ENCODE results near the gene NOL4L.

NOL4L gene

GRCh38 chr20:32556312-32557184 lies 28.6 kb downstream of the NOL4L start:
- no peak for ATAC-seq

GRCh38 chr20:32555584-32555983 lies 29.5 kb downstream of the NOL4L start:
- ATAC-seq = no peak
- TF ChIP-seq GLIS3 (CRISPR knock-in tag; IDR thresholded peaks at IDR 0.05) = no peak
- TF ChIP-seq PATZ1 (CRISPR knock-in tag; IDR thresholded peaks at IDR 0.05; ENCODE audit: borderline replicate concordance) = no peak
- TF ChIP-seq ARNTL (CRISPR knock-in tag; IDR thresholded peaks at IDR 0.05; ENCODE audit: borderline replicate concordance, low read depth) = no peak

More at GRCh38 chr20:32556312-32557184, 28.6 kb downstream of the NOL4L start:
- TF ChIP-seq ZFP3 (CRISPR knock-in tag; IDR thresholded peaks at IDR 0.05) = no peak
- no peak for TF ChIP-seq ISL1 (CRISPR knock-in tag; IDR thresholded peaks at IDR 0.05)
- no peak for TF ChIP-seq ZC3H10 (CRISPR knock-in tag; IDR thresholded peaks at IDR 0.05)
- no peak for TF ChIP-seq ESRRG (CRISPR knock-in tag; IDR thresholded peaks at IDR 0.05)
- no peak for TF ChIP-seq PPARA (CRISPR knock-in tag; IDR thresholded peaks at IDR 0.05; ENCODE audit: borderline replicate concordance)
- no peak for TF ChIP-seq ZNF565 (CRISPR knock-in tag; conservative IDR thresholded peaks at IDR 0.05; ENCODE audit: low read depth)
- TF ChIP-seq TOX (CRISPR knock-in tag; IDR thresholded peaks at IDR 0.05; ENCODE audit: borderline replicate concordance) = no peak
- no peak for TF ChIP-seq ZNF8 (CRISPR knock-in tag; IDR thresholded peaks at IDR 0.05)
- no peak for TF ChIP-seq GLIS3 (CRISPR knock-in tag; IDR thresholded peaks at IDR 0.05)

GRCh38 chr20:32554965-32555289 lies 30.2 kb downstream of the NOL4L start:
- no peak for ATAC-seq
- no peak for TF ChIP-seq TSHZ2 (CRISPR knock-in tag; IDR thresholded peaks at IDR 0.05)
- TF ChIP-seq TOX (CRISPR knock-in tag; IDR thresholded peaks at IDR 0.05; ENCODE audit: borderline replicate concordance) = no peak
- no peak for TF ChIP-seq CSRNP3 (CRISPR knock-in tag; IDR thresholded peaks at IDR 0.05)
- TF ChIP-seq RARB (CRISPR knock-in tag; IDR thresholded peaks at IDR 0.05) = no peak
- no peak for TF ChIP-seq SNAI2 (CRISPR knock-in tag; IDR thresholded peaks at IDR 0.05)
- no peak for TF ChIP-seq TCF4 (CRISPR knock-in tag; IDR thresholded peaks at IDR 0.05; ENCODE audit: borderline replicate concordance)
- no peak for TF ChIP-seq ZNF565 (CRISPR knock-in tag; conservative IDR thresholded peaks at IDR 0.05; ENCODE audit: low read depth)
- TF ChIP-seq ZFP30 (CRISPR knock-in tag; IDR thresholded peaks at IDR 0.05) = no peak
- no peak for TF ChIP-seq ZFP3 (CRISPR knock-in tag; IDR thresholded peaks at IDR 0.05)
- TF ChIP-seq CREB5 (CRISPR knock-in tag; IDR thresholded peaks at IDR 0.05; ENCODE audit: low read depth) = no peak
- no peak for TF ChIP-seq GLIS3 (CRISPR knock-in tag; IDR thresholded peaks at IDR 0.05)
- TF ChIP-seq POU6F1 (CRISPR knock-in tag; IDR thresholded peaks at IDR 0.05; ENCODE audit: borderline replicate concordance, low read depth) = no peak
- TF ChIP-seq ARNTL (CRISPR knock-in tag; IDR thresholded peaks at IDR 0.05; ENCODE audit: borderline replicate concordance, low read depth) = no peak
- no peak for TF ChIP-seq ZNF70 (CRISPR knock-in tag; IDR thresholded peaks at IDR 0.05)
- no peak for TF ChIP-seq CSDC2 (CRISPR knock-in tag; IDR thresholded peaks at IDR 0.05)
- no peak for TF ChIP-seq OSR1 (CRISPR knock-in tag; IDR thresholded peaks at IDR 0.05)
- no peak for TF ChIP-seq ESRRG (CRISPR knock-in tag; IDR thresholded peaks at IDR 0.05)
- no peak for TF ChIP-seq ZNF8 (CRISPR knock-in tag; IDR thresholded peaks at IDR 0.05)

Measured in SK-N-SH treated with all-trans-retinoic acid at 6 μM for 48 hours (cell line).